ENCODE measurements around the gene ELMO1.

Gene ELMO1

DNA sequence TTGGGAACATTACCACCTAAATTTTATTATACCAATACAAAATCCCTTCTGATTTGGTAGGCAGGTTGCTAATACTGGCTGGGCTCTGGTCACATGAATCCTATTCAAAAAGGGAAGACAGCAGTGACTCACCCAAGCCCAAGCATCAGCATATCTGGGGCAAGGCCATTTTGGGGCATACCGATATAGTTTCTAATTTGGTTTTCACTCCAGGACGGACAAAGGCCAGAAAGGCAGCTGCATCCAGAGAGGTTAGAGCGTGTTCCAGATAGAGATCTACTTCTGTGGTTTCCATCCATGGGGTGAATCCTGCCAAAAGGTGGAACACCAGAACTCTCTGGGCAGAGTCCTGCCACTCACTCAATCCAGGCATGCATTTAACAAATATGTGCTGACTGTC lies 335.8 kb downstream of the ELMO1 start:
- no peak for DNase-seq

DNA sequence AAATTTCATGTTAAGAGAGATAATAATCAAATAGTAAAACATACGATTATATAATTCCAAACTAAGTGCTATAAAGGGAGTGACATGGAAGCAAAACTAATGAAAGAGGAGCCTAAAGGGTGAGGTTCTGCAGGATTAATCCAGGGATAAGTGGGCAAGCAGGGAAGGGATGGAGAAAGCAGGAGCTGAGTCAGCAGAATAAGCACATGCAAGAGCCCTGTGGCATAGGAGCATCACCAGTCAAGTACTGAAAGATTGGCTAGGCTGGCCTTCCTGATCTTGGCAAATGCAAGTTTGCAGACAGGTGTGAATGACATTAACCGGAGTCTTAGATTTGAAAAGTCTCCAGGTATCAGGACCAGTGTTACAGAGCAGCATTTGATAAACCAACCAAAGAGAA lies 336.4 kb downstream of the ELMO1 start:
- DNase-seq = no peak

- DNase-seq = no peak
Measured at GRCh38 chr7:37111459-37111858, 337.2 kb downstream of the ELMO1 start.

DNA sequence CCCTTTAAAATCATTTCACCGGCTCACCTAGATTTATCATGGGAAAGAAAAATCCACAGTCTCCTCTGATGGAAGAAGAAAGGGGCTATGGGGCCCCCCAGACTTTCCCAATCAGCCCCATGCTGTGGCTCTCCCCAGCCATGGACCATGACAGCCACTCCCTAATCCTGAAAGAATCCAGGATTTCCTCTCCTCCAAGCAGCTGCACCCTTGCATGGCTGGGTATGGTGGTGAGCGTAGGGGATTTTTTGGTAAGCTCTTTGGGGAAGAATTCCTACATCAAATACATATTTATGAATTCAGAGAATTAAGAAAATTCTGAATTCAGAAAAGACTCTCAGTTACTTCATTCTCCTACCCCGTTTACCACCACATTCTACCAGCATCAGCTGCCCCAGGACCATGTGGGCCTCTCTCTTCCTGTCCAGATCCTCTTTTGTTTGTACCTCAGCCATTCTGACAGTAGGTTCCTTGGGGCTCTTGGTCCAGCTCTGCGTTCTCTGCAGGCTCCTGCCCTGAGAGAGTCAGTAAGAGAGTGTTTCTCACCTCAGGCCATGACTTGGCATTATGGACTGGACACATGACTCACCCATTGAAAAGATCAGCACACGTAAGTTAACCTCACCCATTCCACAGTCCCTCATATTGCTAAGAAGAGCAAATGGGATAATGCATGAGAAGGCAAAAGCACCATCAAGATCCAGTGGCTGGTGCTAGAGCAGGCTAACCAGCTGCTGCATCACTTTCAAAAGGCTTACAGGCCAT lies 337.8 kb downstream of the ELMO1 start:
- DNase-seq = no peak

GRCh38 chr7:37109843-37110242 lies 338.8 kb downstream of the ELMO1 start:
- DNase-seq = no peak

DNA sequence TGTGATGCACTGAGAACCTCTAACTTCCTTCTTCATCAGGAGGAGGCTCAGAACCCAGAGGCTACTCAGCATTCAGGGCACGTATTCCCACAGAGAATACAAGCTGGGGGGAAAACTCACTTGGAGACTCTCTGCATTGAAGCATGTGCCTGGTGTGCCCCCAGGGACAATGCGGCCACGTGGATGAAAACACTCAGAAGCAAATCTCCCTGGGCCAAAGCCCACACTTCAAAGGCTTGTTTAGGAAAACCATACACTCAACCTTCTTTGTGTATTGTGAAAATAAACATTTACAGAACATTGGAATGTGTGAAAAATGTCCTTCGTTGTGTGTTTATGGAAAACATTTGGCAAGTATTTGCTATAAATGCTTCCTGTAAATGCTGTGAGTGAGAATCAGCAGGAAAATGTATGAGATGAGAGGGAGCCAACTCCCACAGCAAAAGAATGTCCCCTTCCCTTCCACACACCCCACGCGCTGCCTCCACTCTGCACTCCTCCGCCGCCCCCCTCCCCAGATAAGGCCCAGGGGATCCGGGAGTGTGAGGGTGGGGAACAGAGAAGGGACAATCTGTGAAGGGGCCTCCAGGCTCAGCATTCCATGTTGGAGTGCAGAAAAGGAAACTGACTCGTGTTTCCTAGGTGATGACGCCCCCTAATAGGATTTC lies 339.5 kb downstream of the ELMO1 start:
- DNase-seq = no peak

GRCh38 chr7:37108615-37109014 lies 340.0 kb downstream of the ELMO1 start:
- DNase-seq = peak; percentile 8

DNA sequence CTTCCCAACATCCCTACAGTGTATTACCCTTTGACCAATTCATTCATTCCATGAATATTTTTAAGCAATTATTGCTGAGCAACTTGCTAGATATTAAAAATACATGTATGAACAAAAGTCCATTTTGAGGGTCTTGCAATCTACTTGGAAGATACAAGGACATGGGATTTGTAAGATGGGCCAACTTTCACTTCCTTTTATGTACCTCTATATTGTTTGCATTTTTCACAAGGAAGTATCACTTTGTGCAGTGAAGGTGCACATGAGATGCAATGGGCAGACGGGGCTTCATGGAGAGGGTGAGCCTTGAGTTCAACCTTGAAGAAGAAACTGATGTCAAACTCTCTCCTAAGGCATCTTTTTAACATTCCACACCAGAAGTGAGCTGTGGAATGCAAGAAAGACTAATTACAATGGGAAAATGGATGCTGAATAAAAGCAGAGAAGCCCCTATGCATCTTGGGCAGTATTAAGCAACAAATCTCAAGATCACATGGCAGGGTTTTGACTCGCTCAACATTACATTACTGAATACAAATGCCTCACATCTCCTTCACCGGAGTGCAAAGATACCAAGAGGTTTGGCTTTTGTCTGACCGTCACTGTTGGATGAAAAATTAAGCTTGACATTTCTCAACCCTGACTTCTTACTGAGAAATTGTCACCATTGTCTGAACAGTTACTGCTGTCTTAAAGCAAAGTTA lies 341.5 kb downstream of the ELMO1 start:
- DNase-seq = no peak

DNA sequence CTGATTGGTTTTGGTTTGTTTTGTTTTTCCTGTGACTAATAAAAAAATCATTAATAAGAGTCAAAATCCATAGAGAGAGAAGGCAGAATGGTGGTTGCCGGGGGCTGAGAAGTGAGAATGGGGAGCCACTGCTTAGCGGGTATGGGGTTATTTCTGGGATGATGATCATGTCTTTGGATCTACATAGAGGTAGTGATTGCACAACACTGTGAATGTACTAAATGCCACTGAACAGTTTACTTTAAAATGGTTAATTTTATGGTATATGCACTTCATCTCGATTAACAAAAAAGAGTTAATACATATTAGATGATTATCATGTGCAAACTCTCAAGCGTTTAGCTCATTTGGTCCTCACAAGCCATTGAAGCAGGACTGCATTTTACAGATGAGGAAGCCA lies 342.9 kb downstream of the ELMO1 start:
- no peak for DNase-seq

DNA sequence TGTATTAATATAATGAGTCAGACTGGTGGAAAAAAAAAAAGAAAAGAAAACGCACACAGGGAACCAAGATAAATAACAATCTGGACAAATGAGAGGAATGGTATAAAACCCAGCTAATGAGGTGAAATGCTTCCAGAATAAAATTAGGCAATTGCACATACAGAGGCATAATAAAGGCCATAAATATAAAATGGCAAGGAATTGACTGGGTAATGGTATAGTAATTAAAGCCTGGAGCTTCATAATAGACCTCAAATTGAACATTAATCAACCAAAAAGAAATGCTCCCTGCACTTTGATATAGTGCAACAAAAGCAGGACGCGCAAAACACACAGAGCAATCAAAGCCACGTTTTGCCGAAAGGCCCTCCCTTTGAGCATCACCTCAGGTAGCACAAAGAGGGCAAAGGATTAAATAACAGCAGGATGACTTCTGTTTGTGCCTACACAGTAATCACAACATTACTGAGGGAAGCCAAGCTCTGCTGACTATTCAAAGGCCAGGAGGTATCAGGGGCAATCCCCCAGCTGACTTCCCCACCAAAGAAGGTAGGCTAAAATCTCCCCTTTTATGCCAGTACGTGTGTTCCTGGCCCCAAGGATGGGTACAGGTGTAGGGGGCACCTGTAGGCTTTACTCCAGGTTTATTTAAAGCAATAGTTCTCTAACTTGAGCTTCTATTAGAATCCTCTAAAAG lies 343.7 kb downstream of the ELMO1 start:
- no peak for DNase-seq

- DNase-seq = no peak
Measured at GRCh38 chr7:37102518-37103137, 346.0 kb downstream of the ELMO1 start.

DNA sequence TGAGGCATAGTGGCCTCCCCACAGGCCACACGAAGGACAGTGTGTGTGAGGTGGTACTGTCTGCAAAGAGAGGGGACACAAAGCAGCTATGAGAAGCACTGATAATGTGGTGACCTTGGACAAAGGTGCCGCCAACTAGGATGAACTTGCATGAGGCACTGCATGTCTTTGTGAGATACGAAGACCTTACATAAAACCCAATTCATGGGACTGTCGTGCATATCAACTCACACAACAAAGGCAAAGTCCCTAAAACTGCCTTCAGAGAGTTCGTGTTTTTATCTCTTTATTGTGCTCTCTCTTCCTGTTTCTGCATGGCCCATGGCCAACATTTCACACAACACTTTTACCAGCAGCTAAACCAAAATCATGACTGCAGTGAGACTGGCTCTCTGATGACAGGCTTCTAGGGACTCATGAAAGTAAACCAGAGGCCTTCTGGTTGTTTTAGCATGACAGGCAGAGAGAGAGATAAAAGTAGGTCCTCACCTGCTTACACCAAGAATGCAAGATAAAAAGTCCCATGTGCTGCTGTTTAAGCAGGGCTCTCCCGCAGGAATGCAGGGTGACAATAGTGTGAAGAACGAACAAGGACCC lies 347.8 kb downstream of the ELMO1 start:
- DNase-seq = no peak

GRCh38 chr7:37098762-37099161 lies 349.9 kb downstream of the ELMO1 start:
- no peak for DNase-seq

DNA sequence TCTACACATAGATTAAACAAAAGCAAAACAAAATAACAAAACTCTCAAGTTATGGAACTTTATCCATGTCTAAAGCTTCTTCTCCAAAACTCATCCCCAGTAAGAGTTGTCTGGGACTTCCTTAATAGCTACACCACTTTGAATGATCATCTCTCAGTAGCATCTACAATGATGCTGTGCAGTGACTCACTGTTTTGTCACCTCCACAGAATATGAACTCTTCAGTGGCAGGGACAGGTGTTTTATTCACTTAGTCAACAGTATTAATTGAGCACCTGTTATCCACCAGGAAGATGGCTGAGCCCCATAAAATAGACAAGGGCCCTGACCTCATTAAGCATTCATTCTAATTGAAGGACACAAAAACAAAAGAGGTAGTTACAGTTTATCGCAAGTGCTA lies 350.7 kb downstream of the ELMO1 start:
- DNase-seq = no peak

GRCh38 chr7:37097276-37097675 lies 351.4 kb downstream of the ELMO1 start:
- no peak for DNase-seq

DNA sequence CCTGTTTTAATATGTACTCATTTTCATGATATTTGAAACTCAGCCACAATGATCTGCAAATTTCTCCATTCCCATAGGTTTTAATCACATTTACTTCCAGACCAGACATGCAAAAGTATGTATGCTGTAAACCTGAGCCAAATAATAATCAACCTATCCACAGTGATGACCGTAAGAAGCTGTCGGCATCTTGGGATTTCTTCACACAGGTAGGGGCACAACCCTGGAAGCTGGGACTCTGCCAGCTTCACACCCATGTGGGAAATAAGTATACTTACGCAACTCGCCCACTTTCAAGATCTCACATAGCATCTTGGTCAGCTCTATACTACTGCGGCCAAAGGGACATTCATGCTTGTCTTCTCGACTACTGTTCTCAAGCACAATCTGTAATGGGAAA lies 352.3 kb downstream of the ELMO1 start:
- no peak for DNase-seq

- DNase-seq = no peak
Measured at GRCh38 chr7:37095122-37095521, 353.5 kb downstream of the ELMO1 start.

GRCh38 chr7:37093257-37093656 lies 355.4 kb downstream of the ELMO1 start:
- DNase-seq = no peak

DNA sequence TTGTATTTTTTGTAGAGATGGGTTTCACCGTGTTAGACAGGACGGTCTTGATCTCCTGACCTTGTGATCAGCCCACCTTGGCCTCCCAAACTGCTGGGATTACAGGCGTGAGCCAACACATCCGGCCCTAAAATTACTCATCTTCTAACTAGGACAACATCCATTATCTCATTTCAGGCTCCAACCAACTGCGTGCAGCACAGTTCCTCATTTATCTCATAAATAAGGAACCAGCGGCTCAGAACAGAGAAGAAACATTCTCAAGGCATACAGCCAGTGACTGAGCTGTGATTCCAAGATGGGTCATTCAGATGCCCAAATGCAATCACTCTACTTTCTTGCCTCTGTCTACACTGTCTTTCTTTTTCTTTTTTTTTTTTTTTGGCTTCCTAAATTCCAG lies 356.1 kb downstream of the ELMO1 start:
- no peak for DNase-seq

DNA sequence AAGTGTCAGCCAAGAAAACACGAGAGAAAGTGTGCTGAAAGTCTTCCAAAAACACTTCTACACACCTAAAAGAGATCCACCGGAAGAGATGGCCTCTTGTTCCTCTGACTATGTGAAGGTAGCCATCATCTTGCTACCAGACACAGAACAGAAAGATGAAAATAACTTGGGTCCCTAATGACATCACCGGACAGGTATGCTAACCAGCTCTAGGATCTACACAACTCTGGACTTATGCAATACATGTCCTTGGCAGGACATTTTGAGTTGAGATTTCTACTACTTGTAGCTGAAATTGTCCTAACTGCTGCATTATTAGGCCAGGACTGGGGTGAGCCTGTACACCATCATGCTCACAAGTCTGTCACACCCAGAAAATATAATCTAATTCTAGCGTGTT lies 358.7 kb downstream of the ELMO1 start:
- no peak for DNase-seq

DNA sequence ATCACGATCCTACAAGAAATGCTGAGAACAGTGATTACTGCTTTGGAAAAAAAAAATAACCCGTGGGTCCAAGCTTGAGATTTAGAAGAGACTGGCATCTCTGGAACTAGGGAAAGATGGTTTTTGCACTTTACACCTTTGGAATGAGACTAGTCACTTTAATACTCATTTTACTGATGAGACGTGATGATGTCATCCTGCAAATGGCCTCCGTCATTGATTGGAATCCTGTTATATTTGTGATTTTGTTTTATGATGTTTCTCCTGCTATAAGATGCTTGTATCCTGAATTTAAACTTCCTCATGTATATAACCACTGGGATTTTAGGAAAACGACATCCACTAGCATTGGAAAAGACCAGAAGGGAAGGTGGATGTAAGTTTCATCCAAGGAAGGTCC lies 363.1 kb downstream of the ELMO1 start:
- no peak for DNase-seq

DNA sequence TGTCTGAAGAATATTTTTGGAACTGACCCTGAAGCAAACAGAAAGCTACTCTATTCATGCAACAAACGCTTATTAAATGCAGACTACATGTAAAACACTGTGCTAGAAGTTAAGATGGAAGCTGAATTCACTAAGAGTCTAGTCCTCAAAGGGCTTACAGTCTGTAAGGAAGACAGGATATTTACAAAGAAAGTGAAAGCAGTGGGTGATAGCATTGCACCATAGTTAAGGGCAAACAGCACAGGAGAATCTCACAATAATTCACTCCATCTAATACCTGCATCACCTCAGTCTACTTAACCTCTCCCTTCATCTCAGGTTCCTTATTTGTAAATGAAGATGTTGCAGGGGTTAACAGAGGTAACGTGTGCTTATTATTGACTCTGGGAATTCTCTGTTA lies 364.4 kb downstream of the ELMO1 start:
- DNase-seq = no peak
